SIG-M5 (cell line): ENCODE measurements around the gene PAQR4.
A peak's percentile ranks its signal among the peaks of the same experiment; 100 is the strongest.

Experiments
- DNase-seq: peaks from one replicate; lab custom pipeline; 2025; lab: John Stamatoyannopoulos, UW

Gene PAQR4

GRCh38 chr16:2964475-2965336 is 4.4 kb upstream of the PAQR4 start:
- peak; percentile 27 for DNase-seq

GRCh38 chr16:2966043-2966807 is 2.9 kb upstream of the PAQR4 start:
- no peak for DNase-seq

- no peak for DNase-seq
Observed at GRCh38 chr16:2966808-2967191, 2.3 kb upstream of the PAQR4 start.

GRCh38 chr16:2967211-2967631 is 1.9 kb upstream of the PAQR4 start:
- DNase-seq = no peak

GRCh38 chr16:2967721-2968161 is 1.4 kb upstream of the PAQR4 start:
- DNase-seq = no peak

GRCh38 chr16:2968368-2968737 is 795 bp upstream of the PAQR4 start:
- no peak for DNase-seq

GRCh38 chr16:2969545-2970521 is 685 bp downstream of the PAQR4 start:
- DNase-seq = peak; percentile 22

- DNase-seq = no peak
Observed at GRCh38 chr16:2970563-2970962, 1.4 kb downstream of the PAQR4 start.

- DNase-seq = no peak
Observed at GRCh38 chr16:2971134-2971984, 2.2 kb downstream of the PAQR4 start.

GRCh38 chr16:2971985-2972784 is 3.0 kb downstream of the PAQR4 start:
- DNase-seq = no peak

GRCh38 chr16:2973093-2973492 is 3.9 kb downstream of the PAQR4 start:
- DNase-seq = no peak

- no peak for DNase-seq
Observed at GRCh38 chr16:2973605-2974318, 4.6 kb downstream of the PAQR4 start.

GRCh38 chr16:2974319-2975056 is 5.3 kb downstream of the PAQR4 start:
- DNase-seq = no peak

- no peak for DNase-seq
Observed at GRCh38 chr16:2975161-2975795, 6.1 kb downstream of the PAQR4 start.

- no peak for DNase-seq
Observed at GRCh38 chr16:2976201-2976600, 7.1 kb downstream of the PAQR4 start.

GRCh38 chr16:2976673-2977072 is 7.5 kb downstream of the PAQR4 start:
- DNase-seq = no peak

GRCh38 chr16:2977440-2977839 is 8.3 kb downstream of the PAQR4 start:
- no peak for DNase-seq

- DNase-seq = no peak
Observed at GRCh38 chr16:2979669-2980226, 10.6 kb downstream of the PAQR4 start.
